Measurements from ENCODE around the gene TNFRSF1B. TPM values are rescaled to one million over a fixed set of nuclear protein-coding genes. Genes with fewer than 3 reads are reported as not detected.

Gene TNFRSF1B
- total RNA-seq, 1 experiment from 2014 or later = 1.4 TPM

- peaks cover 10% of the 10 kb centered on the region for H3K4me1 ChIP-seq (replicated peaks)
- no peaks in the 10 kb centered on the region for H3K9me3 ChIP-seq (replicated peaks)
- no peak for DNase-seq (ENCODE audit: low read depth in 1 of 2, low spot score in 2 of 2)
These were observed 31.2 kb upstream of the TNFRSF1B start for GRCh38 chr1:12135612-12136011.

GRCh38 chr1:12136916-12137610 is 29.7 kb upstream of the TNFRSF1B start:
- H3K27me3 ChIP-seq (replicated peaks) = no peaks in the 10 kb centered on the region
- peak in 1 of 2 experiments; percentile 27 for DNase-seq (ENCODE audit: low read depth in 1 of 2, low spot score in 2 of 2)
- peaks cover 9% of the 10 kb centered on the region for H3K4me1 ChIP-seq (replicated peaks)
- H3K36me3 ChIP-seq = no peaks in the 10 kb centered on the region
- H3K9me3 ChIP-seq (replicated peaks) = no peaks in the 10 kb centered on the region
- peak overlapping the region; percentile 5; the same call in 1 of the 2 replicates for H3K27ac ChIP-seq
- H3K4me3 ChIP-seq = no peak overlapping the region

More at GRCh38 chr1:12135612-12136011, 31.2 kb upstream of the TNFRSF1B start:
- Histone ChIP-seq H3K4me3 (no peak overlapping the region), H3K36me3 (no peaks in the 10 kb centered on the region), H3K27me3 (replicated peaks) (no peaks in the 10 kb centered on the region), H3K27ac (no peak overlapping the region)

- Histone ChIP-seq H3K27me3 (replicated peaks) (no peaks in the 10 kb centered on the region), H3K27ac (no peak overlapping the region), H3K4me1 (replicated peaks) (peaks cover 9% of the 10 kb centered on the region), H3K36me3 (no peaks in the 10 kb centered on the region), H3K9me3 (replicated peaks) (no peaks in the 10 kb centered on the region), H3K4me3 (no peak overlapping the region)
- DNase-seq (ENCODE audit: low read depth in 1 of 2, low spot score in 2 of 2) = no peak
These were observed 28.3 kb upstream of the TNFRSF1B start for GRCh38 chr1:12138196-12139168.

- DNase-seq (ENCODE audit: low read depth in 1 of 2, low spot score in 2 of 2) = no peak
- Histone ChIP-seq H3K36me3 (no peaks in the 10 kb centered on the region), H3K4me3 (no peak overlapping the region), H3K9me3 (replicated peaks) (no peaks in the 10 kb centered on the region), H3K27me3 (replicated peaks) (no peaks in the 10 kb centered on the region), H3K4me1 (replicated peaks) (peaks cover 17% of the 10 kb centered on the region), H3K27ac (no peak overlapping the region)
These were observed 26.8 kb upstream of the TNFRSF1B start for GRCh38 chr1:12140016-12140415.

- Histone ChIP-seq H3K27ac (no peak overlapping the region), H3K4me3 (no peak overlapping the region), H3K4me1 (replicated peaks) (peaks cover 17% of the 10 kb centered on the region), H3K36me3 (no peaks in the 10 kb centered on the region), H3K9me3 (replicated peaks) (no peaks in the 10 kb centered on the region), H3K27me3 (replicated peaks) (no peaks in the 10 kb centered on the region)
- no peak for DNase-seq (ENCODE audit: low read depth in 1 of 2, low spot score in 2 of 2)
These were observed 26.2 kb upstream of the TNFRSF1B start for GRCh38 chr1:12140515-12141162.

GRCh38 chr1:12141163-12141850 is 25.5 kb upstream of the TNFRSF1B start:
- H3K9me3 ChIP-seq (replicated peaks) = no peaks in the 10 kb centered on the region

GRCh38 chr1:12142141-12142823 is 24.5 kb upstream of the TNFRSF1B start:
- H3K36me3 ChIP-seq = no peaks in the 10 kb centered on the region
- H3K27ac ChIP-seq = no peak overlapping the region
- H3K4me1 ChIP-seq (replicated peaks) = peaks cover 24% of the 10 kb centered on the region
- H3K9me3 ChIP-seq (replicated peaks) = no peaks in the 10 kb centered on the region
- H3K27me3 ChIP-seq (replicated peaks) = no peaks in the 10 kb centered on the region
- no peak overlapping the region for H3K4me3 ChIP-seq
- no peak for DNase-seq (ENCODE audit: low read depth in 1 of 2, low spot score in 2 of 2)

More at GRCh38 chr1:12141163-12141850, 25.5 kb upstream of the TNFRSF1B start:
- H3K4me1 ChIP-seq (replicated peaks) = peaks cover 17% of the 10 kb centered on the region
- no peaks in the 10 kb centered on the region for H3K27me3 ChIP-seq (replicated peaks)
- H3K4me3 ChIP-seq = no peak overlapping the region
- no peak overlapping the region for H3K27ac ChIP-seq
- no peak for DNase-seq (ENCODE audit: low read depth in 1 of 2, low spot score in 2 of 2)
- no peaks in the 10 kb centered on the region for H3K36me3 ChIP-seq

- Histone ChIP-seq H3K27ac (peak overlapping the region; percentile 21), H3K4me1 (replicated peaks) (peaks cover 24% of the 10 kb centered on the region), H3K27me3 (replicated peaks) (no peaks in the 10 kb centered on the region), H3K4me3 (no peak overlapping the region), H3K36me3 (no peaks in the 10 kb centered on the region), H3K9me3 (replicated peaks) (no peaks in the 10 kb centered on the region)
- no peak for DNase-seq (ENCODE audit: low read depth in 1 of 2, low spot score in 2 of 2)
These were observed 23.7 kb upstream of the TNFRSF1B start for GRCh38 chr1:12142891-12143630.

- Histone ChIP-seq H3K36me3 (no peaks in the 10 kb centered on the region), H3K27ac (peak overlapping the region; percentile 21), H3K4me3 (no peak overlapping the region), H3K4me1 (replicated peaks) (peaks cover 24% of the 10 kb centered on the region), H3K9me3 (replicated peaks) (no peaks in the 10 kb centered on the region), H3K27me3 (replicated peaks) (no peaks in the 10 kb centered on the region)
- DNase-seq (ENCODE audit: low read depth in 1 of 2, low spot score in 2 of 2) = peak; percentile 77 to 89
These were observed 23.1 kb upstream of the TNFRSF1B start for GRCh38 chr1:12143631-12144155.

GRCh38 chr1:12144236-12144635 is 22.6 kb upstream of the TNFRSF1B start:
- no peaks in the 10 kb centered on the region for H3K27me3 ChIP-seq (replicated peaks)
- peak overlapping the region; percentile 19; the same call in 1 of the 2 replicates for H3K27ac ChIP-seq
- H3K36me3 ChIP-seq = no peaks in the 10 kb centered on the region
- 0 out of 2 replicates have a peak, but pooled peaks cover under 1% of the 10 kb centered on the region for H3K9me3 ChIP-seq (replicated peaks)
- peaks cover 24% of the 10 kb centered on the region for H3K4me1 ChIP-seq (replicated peaks)
- H3K4me3 ChIP-seq = no peak overlapping the region
- no peak for DNase-seq (ENCODE audit: low read depth in 1 of 2, low spot score in 2 of 2)

- H3K9me3 ChIP-seq (replicated peaks) = 0 out of 2 replicates have a peak, but pooled peaks cover 6% of the 10 kb centered on the region
- no peak overlapping the region for H3K4me3 ChIP-seq
- no peak for DNase-seq (ENCODE audit: low read depth in 1 of 2, low spot score in 2 of 2)
- H3K27ac ChIP-seq = no peak overlapping the region
- H3K27me3 ChIP-seq (replicated peaks) = no peaks in the 10 kb centered on the region
- peaks cover 24% of the 10 kb centered on the region for H3K4me1 ChIP-seq (replicated peaks)
- no peaks in the 10 kb centered on the region for H3K36me3 ChIP-seq
These were observed 21.8 kb upstream of the TNFRSF1B start for GRCh38 chr1:12144969-12145368.
